UCSD-AML1 (cell line): ENCODE measurements around the gene LKAAEAR1.

ENCODE experiments used
- DNase-seq: peaks from one replicate; lab custom pipeline; 2025; ENCODE audit not compliant: unreplicated experiment; lab: John Stamatoyannopoulos, UW

Gene LKAAEAR1

GRCh38 chr20:64080013-64080812, 4.0 kb downstream of the LKAAEAR1 start, which contains the start of gene OPRL1:
OPRL1 (plus strand) TSS chr20:64080082; CDS start chr20:64092721, 12,639 bp downstream.
- no peak for DNase-seq

DNA sequence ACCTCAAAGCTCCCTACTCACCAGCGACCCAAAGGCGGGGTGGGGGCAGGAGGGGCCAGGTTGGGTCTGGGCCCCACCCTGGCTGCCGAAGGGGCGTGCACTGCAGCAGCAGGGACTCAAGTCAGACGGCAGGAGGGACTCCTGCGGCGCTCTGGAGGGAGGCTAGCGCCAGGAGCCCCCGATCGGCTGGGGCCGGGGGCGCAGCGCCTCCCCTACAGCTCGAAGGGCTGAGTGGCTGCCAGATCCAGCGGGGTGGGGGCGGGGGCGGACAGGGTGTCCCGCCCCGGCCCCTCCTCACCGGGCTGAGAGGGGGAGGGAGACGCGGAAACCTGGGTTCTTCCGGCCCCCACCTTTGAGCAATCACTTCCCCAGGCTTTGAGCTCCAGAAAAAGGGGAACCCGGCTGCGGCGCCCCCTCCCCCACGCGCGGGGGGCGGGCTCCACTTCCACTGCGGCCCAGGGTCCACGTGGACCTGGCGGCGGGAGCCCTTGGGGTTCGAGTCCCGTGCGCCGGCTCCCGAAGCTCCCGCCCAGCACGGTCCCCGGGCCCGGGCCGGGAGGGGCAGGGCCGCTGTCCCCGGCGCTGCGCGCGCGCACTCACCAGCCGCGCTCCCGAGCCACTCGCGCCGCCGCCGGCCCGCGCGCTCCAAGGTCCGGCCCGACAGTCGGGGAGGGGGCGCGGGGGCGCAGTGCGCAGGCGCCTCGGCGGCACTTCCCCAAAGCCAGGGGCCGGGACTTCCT, 4.8 kb downstream of the LKAAEAR1 start, which contains the start of gene RGS19:
Gene RGS19 (minus strand): TSS at position 246 of the 740 bp plus-strand sequence. CDS start 2,632 bp downstream, outside the sequence.
- peak; percentile 96 for DNase-seq

DNA sequence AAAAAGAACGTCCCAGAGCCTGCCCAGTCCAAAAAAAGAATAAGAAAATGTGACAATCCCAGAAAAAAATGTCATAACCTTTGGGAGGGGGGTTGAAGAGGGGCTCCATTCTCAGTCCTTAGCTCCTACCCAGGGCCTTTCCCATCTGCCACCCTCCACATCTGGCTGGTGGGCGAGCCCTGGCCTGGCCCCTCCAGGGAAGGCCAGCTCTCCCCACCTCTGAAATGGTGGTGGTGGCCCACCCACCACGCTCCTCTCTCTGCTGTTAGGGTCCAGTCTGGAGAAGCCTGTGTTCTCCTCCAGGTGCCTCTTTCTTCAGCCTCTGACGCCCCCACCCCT, 5.3 kb downstream of the LKAAEAR1 start:
- DNase-seq = no peak

GRCh38 chr20:64077876-64078551, 6.2 kb downstream of the LKAAEAR1 start:
- peak; percentile 75 for DNase-seq

- no peak for DNase-seq
Measured at GRCh38 chr20:64077541-64077875, 6.7 kb downstream of the LKAAEAR1 start.

- DNase-seq = peak; percentile 82
Measured at GRCh38 chr20:64077094-64077493, 7.1 kb downstream of the LKAAEAR1 start.

DNA sequence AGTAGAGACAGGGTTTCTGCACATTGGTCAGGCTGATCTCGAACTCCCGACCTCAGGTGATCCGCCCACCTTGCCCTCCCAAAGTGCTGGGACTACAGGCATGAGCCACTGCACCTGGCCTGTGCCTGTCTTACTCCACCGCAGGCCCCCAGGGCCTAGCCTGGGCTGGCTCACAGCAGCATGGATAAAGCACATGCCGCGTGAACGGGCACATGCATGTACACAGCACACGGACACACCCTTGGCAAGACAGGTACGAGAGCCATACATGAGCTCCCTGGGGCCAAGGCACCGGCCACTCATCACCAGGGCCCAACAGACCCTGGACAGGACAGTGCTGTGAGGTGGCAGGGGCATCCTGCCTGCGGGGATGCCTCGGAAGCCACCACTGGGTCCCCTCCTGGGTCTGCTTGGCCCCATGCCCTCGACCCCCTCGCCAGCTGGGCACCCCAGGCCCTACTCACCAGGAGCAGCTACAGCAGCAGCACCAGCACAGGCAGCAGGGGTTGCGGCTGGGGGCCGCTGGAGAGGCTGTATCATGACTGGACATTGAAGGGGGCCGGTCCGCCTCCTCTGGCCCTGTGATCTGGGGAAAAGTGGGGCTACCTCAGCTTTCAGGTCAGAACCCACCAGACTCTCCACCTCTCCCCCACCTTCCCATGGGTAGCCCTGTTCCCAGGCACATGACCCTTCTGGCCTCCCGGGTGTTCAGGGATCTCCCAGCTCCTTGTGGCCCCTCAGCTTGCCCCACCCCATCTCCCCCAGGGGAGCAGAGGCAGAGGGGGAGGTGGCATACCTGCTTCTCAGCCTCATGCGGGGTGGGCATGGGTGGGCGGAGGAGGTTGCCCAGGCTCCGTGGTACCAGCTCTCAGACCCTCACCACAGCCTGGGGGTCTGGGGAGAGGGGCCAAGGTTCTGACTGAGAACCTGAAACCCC, 7.9 kb downstream of the LKAAEAR1 start:
- DNase-seq = no peak

DNA sequence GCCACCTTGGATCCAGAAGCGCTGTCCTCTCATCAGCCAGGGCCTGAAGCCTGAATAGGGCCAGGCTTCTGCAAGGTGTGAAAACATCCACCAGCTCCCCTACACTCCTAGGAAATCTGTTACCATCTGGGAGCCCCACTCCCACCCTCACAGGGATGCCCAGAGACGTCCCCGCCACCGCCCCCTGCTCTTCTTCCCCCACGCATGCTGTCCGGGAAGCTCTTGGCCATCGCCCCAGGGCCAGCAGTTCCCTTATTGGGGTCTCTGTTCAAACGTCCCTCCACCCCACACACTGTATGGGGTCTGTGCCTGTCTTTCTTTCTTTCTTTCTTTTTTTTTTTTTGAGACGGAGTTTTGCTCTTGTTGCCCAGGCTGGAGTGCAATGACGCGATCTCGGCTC, 8.6 kb downstream of the LKAAEAR1 start:
- no peak for DNase-seq

GRCh38 chr20:64074963-64075362, 9.2 kb downstream of the LKAAEAR1 start:
- DNase-seq = no peak

DNA sequence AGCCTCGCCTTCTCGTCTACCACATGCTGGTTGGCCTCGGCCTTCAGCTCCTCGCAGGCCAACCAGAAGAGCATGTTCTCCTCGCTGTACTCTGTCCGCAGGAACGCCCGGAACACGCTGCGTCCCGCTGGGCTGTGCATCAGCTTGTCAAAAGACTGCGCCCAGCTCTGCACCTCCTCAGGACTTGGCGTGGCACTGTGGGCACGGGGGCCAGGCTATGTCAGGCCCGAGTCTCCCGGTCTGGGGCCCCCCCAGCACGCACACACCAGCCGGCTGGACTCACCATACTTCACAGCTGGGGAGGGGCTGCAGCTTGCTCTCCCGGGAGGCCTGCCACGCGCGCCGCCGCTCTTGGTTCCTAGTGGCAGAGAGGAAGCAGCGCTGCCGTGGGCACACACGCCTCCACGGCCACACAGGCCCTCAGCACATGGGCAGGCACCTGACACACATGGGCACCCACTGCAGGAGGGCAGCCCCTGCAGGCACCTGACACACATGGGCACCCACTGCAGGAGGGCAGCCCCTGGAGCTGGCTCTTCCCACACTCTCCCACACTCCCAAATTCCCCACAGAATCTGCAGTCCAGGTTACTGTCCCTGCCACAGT, 9.9 kb downstream of the LKAAEAR1 start:
- DNase-seq = no peak

DNA sequence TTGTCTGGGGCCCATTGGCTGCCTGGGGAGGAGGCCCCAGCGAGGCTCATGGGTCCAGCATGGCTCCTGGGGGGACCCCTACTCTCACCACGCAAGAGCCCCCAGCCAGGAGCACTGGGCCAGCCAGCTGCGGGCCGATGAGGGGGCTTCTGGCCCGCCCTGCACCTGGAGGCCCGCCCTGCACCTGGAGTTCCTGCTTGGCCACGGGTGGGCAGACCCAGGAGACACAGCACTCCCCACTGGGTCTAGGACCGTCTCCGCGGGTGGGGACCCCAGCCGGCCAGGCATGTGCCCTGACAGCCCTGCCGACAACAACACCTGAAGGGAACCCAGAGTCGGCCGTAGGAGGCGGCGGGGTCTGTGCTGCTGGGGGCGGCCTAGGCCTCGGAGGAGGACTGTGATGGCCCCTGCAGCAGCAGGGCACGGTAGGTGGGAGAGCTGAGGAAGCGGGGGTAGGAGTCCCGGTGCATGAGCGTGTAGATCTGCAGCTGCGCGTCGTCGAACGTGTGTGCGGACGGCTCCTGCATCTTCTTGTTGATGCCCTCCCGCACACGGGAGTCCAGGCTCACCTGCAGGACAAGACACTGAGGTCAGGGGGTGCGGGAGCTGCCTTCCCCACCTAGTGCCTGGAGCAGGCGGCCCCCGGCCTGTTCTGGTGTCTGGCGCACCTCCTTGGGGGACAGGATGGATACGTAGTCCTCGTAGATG, 10.6 kb downstream of the LKAAEAR1 start:
- no peak for DNase-seq

DNA sequence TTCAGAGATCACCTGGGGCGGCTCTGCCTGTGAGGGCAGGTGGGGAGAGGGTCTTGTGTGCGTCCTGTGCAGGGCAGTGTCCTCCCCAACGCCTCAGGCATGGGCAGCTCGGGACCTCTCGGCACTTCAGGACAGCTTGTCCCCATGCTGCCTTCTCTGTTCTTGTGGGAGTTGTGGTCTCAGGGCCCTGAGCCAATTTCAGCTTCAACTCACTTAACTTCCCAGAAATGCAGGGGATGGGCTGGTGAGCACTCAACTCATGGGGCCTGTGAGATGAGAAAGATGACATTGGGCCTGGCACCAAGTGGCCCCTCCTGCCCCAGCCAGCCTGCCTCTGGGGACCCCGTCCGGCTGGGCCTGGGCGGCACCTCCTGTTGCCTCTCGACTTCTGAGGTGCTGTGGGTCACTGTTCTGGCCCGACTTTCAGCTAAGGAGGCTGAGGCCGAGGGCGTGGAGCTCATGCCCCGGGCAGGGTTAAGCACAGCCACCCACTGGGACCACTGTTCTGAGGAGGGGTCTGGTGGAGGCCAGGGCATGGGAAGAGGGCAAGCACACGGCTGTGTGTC, 11.6 kb downstream of the LKAAEAR1 start:
- no peak for DNase-seq

DNA sequence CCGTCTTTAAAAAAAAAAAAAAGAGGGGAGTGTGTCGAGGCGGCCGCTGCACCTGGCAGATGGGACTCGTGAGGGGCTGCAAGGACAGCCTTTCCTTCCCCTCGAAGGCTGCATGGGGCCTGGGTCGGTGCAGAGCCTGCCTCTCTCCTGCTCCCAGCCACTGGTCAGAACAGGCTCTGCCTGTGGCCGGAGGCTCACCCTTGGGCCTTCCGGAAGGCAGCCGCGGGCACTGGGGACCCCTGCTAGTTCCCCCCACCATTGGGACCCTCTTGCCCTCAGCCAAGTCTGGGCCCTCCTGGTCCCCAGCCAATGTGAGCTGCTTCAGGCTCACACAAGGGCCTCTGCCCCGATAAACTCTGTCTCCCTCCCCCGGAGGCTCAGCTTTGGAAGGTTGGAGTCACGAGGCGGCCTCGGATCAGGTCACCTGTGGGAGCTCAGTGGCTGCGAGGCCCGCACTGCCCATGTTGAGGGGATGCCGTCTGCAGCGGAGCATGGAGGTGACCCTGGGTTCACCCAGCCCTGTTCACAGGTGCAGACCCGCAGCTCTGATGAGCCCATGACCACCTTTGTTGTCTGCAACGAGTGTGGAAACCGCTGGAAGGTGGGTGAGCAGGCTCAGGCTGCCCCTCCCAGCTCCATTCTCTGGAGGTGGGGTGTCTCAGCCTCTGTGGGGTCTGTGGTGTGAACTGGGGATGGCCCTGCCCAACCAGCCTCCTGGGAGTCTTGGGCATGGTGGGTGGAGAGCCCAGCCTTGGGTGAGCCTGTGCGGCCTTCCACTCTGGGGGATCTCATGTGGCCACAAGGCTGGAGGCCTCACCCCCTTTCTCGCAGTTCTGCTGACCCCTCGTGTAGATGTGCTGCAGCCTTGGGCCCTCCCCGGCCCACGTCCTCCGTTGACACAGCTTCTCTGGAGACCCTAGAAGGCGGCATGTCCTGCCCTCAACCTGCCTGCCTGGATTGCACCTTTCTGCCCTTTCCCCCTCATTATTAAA, 12.6 kb downstream of the LKAAEAR1 start:
- DNase-seq = no peak

- no peak for DNase-seq
Measured at GRCh38 chr20:64070244-64070993, 13.8 kb downstream of the LKAAEAR1 start.

DNA sequence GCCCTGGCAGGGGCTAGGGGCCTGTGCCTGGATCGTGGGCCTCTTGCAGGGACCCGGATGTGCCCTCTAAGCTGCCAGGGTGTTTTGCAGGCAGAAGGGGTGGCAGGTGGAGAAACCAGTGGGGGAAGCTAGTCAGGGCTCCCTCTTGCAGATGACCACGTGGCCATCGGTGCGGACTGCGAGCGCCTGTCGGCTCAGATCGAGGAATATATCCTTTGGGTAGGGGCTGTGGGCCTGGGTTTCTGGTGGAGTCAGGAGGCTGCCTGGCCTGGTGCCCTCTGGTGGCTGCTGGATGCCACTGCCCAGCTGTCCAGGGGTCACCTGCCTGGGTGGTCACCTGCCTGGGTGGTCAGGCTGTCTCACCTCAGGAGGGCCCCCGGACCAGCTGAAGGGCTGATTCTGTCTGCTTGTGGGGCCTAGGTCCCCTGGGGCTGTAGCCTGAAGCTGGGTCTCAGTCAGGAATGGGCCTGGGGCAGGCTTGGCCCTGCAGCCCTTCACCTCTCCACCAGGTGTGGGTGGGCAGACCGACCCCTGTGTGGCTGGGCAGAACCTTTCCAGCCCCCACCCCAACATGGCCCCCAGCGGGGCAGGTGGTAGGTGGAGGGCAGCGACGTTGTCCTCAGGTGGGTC, 14.5 kb downstream of the LKAAEAR1 start:
- peak; percentile 42 for DNase-seq

DNA sequence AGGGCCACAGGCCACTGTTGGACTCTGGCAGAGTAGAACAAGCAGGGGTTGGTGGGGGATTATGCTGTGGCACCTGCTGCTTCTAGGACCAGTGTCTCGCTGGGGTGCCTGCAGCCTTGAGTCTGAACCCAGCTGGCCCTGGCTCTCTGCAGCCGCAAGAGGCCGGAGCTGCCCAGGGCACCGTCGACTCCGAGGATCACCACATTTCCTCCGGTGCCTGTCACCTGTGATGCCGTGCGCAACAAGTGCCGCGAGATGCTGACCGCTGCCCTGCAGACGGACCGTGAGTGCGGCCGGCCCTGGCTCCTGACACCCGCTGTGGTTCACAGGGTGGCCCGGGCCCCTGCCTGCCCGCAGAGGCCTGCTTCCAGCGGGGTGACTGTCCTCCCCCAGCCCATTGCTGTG, 15.0 kb downstream of the LKAAEAR1 start:
- DNase-seq = no peak
